ENCODE results near the gene NARS2. TPM values are rescaled to one million over a fixed set of nuclear protein-coding genes. Genes with fewer than 3 reads are reported as not detected.
A peak's percentile ranks its signal among the peaks of the same experiment; 100 is the strongest.

Gene NARS2
- total RNA-seq, 6 donors from 2014 or later, result 7.7 to 45.1 (median 15.5) TPM

GRCh38 chr11:78392854-78393253 is 181.8 kb downstream of the NARS2 start:
- Histone ChIP-seq H3K27ac (no peak overlapping the region), H3K36me3 (no peaks in the 10 kb centered on the region), H3K27me3 (no peaks in the 10 kb centered on the region), H3K4me1 (peaks cover 14 to 19% (median 17%) of the 10 kb centered on the region in 4 donors), H3K9me3 (no peaks in the 10 kb centered on the region), H3K4me3 (no peak overlapping the region)
- ATAC-seq (ENCODE audit: low FRiP score in 2 of 2) (no peak), DNase-seq (no peak)
- TF ChIP-seq POLR2A (IDR thresholded peaks at IDR 0.05) (no peak), EP300 (IDR thresholded peaks at IDR 0.05) (no peak), POLR2AphosphoS5 (IDR thresholded peaks at IDR 0.05) (no peak), CTCF (IDR thresholded peaks at IDR 0.05) (no peak)
- WGBS, 2 donors, result 31 to 38% methylated on average over 2 of the region's 2 CpGs

GRCh38 chr11:78391424-78391823 is 183.2 kb downstream of the NARS2 start:
- peaks cover 9 to 26% (median 20%) of the 10 kb centered on the region in 4 donors for H3K4me1 ChIP-seq
- H3K9me3 ChIP-seq, result no peaks in the 10 kb centered on the region
- no peaks in the 10 kb centered on the region for H3K36me3 ChIP-seq
- 91% methylated on average over 1 of the region's 1 CpG; no CpG with 5 or more reads in 1 of the 2 donors for WGBS, 2 donors
- DNase-seq (no peak), ATAC-seq (ENCODE audit: low FRiP score in 2 of 2) (no peak)
- no peak overlapping the region for H3K27ac ChIP-seq
- no peaks in the 10 kb centered on the region for H3K27me3 ChIP-seq
- TF ChIP-seq EP300 (IDR thresholded peaks at IDR 0.05) (no peak), POLR2AphosphoS5 (IDR thresholded peaks at IDR 0.05) (no peak), POLR2A (IDR thresholded peaks at IDR 0.05) (no peak), CTCF (IDR thresholded peaks at IDR 0.05) (no peak)
- no peak overlapping the region for H3K4me3 ChIP-seq

- no peaks in the 10 kb centered on the region for H3K9me3 ChIP-seq
- no peak overlapping the region for H3K4me3 ChIP-seq
- WGBS, 2 donors, result 71% methylated on average over 5 of the region's 5 CpGs
- no peaks in the 10 kb centered on the region for H3K36me3 ChIP-seq
- peaks cover 9 to 31% (median 25%) of the 10 kb centered on the region in 4 donors for H3K4me1 ChIP-seq
- no peaks in the 10 kb centered on the region for H3K27me3 ChIP-seq
- ATAC-seq (ENCODE audit: low FRiP score in 2 of 2) (peak in 1 of 2 donors; percentile 58), DNase-seq (no peak)
- H3K27ac ChIP-seq, result no peak overlapping the region
- TF ChIP-seq CTCF (IDR thresholded peaks at IDR 0.05) (no peak), POLR2A (IDR thresholded peaks at IDR 0.05) (no peak), POLR2AphosphoS5 (IDR thresholded peaks at IDR 0.05) (no peak)
These were observed 183.9 kb downstream of the NARS2 start for GRCh38 chr11:78390809-78391208.

- TF ChIP-seq POLR2A (IDR thresholded peaks at IDR 0.05) (no peak), POLR2AphosphoS5 (IDR thresholded peaks at IDR 0.05) (no peak), EP300 (IDR thresholded peaks at IDR 0.05) (no peak), CTCF (IDR thresholded peaks at IDR 0.05) (no peak)
- H3K27me3 ChIP-seq, result no peaks in the 10 kb centered on the region
- no peak for DNase-seq
- H3K4me1 ChIP-seq, result peaks cover 8 to 26% (median 17%) of the 10 kb centered on the region in 4 donors
- no peak for ATAC-seq (ENCODE audit: low FRiP score in 2 of 2)
- WGBS, 2 donors, result 52 to 80% methylated on average over 3 of the region's 3 CpGs
- H3K9me3 ChIP-seq, result peaks cover 0 to 4% (median 0%) of the 10 kb centered on the region in 4 donors
- no peak overlapping the region for H3K4me3 ChIP-seq
- H3K36me3 ChIP-seq, result no peaks in the 10 kb centered on the region
- no peak overlapping the region for H3K27ac ChIP-seq
These were observed 188.3 kb downstream of the NARS2 start for GRCh38 chr11:78386215-78386941.

Small RNA genes lying within 50 kb of the gene (small RNA-seq; reads per million reads assigned to genes)
- 0 reads per million in 4 donors for gene RNU6-311P

Other genes starting within 250 kb of the NARS2 start
- 10 to 100 TPM; 40.9 to 76.6 (median 50.4) TPM for gene GAB2, start 157.0 kb downstream of the NARS2 start, total RNA-seq